HG02588 (cell line): ENCODE results near the gene SSTR3.
"Not testable (repeated sequence)": the region's sequence is repeated elsewhere in the genome, so short reads cannot be mapped to it uniquely, and the experiment has no call there.

Experiments used
- ATAC-seq: cut with Tn5 transposase; IDR thresholded peaks from one replicate; pipeline ENCODE4 v1.9.1; 2021; ENCODE audit warnings: mild to moderate bottlenecking, moderate library complexity; ENCODE audit not compliant: unreplicated experiment

SSTR3 gene

DNA sequence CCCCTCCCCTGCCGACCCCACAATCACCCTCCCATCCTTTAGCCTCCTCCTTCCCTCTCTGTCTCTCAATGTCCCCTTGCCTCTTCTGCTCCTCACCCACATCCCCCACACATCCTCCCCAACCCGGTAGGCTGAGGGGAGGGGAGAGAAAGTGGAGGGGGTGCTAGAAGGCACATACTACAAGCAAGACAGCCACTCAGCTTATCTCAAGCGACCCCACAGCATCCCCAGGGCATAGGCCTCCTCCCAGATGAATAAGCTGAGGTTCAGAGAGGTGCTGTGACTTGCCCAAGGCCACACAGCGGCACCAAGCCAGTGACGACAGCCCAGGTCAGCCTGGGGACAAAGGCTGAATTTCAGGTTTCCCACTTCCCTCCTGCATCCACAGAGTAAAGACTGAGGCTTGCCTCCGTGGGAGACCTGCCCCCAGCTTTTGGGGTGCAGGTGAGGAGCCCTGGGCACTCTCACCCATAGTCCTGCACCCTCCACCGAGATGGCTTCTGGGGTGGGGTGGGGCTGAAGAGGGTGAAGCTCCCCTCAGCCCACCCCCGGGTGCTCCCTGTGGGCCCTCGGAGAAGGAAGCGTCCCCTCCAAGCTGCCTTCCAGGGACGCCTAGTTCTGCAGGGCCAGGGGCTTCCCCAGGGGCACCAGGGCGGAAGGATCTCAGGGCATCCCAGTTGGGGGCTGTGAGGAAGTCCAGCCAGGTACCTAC is 31.3 kb upstream of the SSTR3 start:
- ATAC-seq, result peak; percentile 7

GRCh38 chr22:37242395-37242918 is 30.2 kb upstream of the SSTR3 start:
- peak; percentile 52 for ATAC-seq

GRCh38 chr22:37241351-37242142 is 29.3 kb upstream of the SSTR3 start:
- no peak for ATAC-seq

DNA sequence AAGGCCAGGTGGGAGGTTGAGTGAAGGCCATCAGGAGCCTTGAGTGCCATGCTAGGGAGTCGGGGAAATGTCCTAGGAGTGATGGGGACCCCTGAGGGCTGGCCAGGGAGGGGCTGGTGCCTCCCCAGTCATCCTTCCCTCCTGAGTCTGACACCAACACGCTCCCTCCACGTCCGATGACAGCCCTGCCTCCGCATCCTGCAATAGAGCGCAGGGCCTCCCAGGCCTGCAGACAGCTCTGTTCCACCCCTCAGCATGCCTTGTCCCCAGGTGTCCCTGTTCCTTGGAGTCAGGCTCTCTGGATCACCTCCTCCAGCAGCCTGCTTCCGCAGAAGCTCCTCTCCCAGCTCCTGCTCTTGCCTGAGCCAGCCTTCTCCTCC is 28.7 kb upstream of the SSTR3 start:
- ATAC-seq, result no peak

DNA sequence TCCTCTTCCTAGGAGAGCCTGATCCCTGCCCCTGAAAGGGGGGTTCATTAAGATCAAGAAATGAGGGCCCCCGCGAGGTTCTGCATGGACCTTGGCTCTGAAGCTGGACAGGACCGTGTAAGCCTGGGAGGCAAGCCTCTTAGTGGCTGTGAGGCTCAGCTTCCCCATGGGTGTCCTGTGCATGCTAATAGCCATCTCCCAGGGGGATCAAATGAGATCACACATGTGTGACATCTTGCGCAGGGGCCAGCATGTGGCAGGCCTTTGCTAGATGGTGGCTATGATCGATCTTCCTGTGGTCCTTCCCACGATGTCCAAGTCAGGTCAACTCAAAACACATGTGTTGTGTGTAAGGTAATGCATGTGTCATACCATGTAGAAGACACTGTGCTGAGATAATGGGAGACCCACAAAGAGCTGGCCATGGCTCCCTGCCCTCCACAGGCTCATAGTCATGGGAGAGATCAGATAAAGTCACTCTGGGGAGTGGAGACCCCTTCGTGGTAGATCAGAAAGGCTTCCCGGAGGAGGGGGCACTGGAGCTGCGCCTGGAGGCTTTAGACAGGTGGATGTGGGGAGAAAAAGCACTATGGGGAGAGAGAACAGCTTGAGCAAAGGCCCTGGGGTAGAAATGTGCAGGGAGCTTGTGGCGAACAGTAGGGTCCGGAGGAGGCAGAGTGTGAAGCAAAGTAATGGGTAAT is 28.1 kb upstream of the SSTR3 start:
- ATAC-seq, result no peak

DNA sequence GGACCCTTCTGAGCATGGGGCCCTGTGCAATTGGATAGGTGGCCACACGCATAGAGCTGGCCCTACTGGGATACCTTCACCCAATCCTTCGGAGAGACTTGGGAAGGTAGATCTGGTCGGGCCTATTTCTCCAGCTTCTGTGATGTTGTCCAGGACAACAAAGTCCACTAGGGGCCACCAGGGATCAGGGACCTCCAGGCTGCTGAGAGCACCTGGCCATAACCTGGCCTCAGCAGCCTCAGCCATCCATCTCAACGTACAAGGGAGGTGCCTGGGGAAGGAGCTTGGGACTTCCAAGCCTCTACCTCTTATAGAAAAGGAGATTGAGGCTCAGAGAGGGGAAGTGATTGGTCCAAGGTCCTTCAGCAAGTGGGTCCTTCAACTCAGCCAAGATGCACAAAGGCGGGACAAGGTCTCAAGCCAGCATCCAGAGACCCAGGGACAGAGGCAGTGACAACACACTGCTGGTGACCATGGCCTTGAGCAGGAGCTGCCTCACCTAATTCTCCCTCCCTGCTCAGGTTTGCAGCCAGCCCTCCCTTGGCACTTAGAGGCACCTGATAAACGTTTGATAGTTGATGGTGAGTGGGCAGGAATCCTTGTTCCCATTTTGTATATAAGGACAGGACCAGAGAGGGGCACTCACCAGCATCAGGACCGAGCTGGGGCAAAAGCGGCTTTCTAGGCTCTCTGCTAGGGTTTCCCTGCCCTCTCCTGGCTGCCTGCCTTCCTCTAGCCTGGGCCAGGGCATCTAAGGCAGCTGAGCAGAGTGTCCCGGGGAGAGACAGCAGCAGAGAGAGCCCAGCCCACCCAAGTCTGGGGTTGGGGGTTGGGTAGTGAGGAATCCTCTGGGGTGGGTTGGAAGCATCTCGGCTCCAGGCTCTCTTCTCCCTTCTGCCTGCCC is 27.3 kb upstream of the SSTR3 start:
- no peak for ATAC-seq

DNA sequence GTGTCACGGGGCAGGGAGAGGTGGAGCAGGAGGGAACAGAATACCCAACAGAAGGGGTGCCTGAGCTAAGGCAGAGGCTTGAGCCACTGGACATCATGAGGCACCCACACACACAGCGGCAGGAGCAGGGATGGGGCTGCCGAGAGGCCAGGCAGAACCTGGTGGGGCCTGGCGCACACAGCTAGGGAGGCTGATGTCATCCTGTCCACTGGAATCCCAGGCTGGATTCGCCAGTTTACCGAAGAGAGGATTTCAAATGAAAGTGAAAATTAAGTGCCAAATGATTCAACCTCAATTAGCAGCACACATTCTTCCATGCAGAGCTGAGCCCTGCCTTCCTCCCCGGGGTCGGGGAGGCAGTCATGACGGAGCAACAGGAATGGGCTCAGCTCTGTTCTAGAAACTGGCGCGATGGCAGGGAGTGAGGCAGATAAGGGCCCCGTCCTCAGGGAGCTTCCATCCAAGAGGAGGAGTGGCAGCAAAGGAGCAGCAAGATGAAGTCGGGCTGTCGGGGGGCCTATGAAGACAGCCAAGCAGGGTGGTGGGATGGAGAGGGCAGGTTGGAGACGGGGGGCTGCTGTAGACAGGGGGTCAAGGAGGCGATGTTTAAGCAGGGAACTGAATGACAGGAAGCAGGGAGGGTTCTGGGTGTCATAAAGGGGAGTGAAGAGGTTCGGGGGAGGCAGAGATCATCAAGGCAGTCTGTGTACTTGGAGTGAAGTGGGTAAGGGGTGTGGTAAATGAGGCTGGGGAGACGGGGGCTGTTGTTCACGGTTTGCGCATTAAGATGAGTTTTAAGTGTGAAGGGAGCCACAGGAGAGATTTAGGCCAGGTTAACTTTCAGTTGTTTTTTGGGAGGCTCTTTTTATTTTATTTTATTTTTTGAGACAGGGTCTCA is 25.3 kb upstream of the SSTR3 start:
- no peak for ATAC-seq

DNA sequence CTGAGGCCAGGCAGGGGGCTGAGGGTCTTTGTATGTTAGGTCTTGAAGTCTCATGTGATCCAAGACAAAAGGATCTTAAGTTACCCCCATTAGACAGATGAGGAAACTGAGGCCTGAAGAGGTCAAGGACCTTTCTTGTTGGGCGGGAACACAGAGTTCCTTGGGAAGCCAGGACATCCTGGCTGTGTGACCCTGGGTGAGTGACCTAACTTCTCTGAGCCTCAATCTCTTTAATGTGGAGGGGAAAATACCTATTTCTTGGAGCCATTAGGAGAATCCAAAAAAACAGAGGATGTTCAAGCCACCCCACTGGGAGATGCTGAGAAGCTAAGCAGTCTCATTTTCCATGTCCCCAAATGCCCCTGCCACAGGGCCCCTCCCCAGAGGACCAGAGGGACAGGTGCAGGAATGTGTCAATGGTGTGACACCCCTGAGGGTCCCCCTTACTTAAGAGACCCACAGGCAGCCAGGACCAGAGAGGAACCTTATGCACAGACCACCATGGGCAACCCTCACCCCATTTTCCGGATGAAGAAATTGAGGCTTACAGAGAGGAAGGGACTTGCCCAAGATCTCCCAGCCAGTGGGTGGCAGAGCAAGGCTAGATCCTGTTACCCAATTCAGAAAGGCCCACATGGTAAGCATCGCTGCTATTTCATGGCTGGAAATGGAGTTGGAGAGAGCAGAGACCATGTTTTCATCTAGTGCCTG is 23.8 kb upstream of the SSTR3 start:
- ATAC-seq, result no peak

DNA sequence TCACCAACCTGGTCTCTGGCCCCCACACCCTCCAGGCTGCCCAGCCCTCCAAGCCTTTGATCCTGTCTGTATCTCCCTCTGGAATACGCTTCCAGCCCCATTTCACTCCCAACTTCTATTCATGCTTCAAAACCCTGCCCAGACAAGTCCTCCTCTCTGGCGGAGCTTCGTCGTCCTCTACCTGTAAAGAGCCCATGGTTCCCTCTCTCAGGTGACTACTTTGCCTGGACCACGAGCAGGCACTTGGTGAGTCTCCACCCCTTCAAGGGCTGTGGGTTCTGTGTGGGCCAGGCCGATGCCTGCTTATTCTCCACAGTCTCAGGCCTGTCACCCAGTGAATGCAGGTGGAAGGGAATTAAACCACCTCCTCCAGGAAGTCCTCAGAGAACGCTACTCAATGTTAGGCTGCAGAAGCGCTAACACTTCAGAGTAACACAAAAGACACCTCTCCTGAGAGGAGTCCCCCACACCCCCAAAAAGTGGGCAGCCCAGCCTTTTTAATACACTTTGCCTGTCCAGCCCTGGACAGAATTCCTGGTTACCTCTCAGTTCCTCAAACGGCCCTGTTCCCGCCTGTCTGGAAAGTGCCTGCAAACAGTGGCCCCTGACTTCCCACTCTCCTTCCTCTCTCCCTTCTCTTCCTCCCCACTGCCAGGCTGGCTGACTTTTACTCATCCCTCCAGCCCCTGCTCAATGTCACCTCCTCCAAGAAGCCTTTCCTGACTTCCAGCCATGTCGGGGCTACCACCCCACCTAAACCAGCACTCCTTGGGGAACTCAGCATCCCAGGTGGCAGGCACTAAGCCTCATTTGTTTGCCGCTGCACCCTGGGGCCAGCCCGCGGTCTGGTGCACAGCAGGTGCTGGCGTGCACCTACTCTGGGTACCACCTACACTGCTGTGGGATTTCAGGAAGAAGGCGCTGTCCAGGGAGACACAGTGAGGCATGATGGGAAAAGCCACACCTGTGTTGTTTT is 22.7 kb upstream of the SSTR3 start:
- ATAC-seq, result no peak

- ATAC-seq, result no peak
These were observed 21.7 kb upstream of the SSTR3 start for GRCh38 chr22:37233751-37234631.

GRCh38 chr22:37233371-37233750 is 21.1 kb upstream of the SSTR3 start:
- ATAC-seq, result not testable (repeated sequence)

DNA sequence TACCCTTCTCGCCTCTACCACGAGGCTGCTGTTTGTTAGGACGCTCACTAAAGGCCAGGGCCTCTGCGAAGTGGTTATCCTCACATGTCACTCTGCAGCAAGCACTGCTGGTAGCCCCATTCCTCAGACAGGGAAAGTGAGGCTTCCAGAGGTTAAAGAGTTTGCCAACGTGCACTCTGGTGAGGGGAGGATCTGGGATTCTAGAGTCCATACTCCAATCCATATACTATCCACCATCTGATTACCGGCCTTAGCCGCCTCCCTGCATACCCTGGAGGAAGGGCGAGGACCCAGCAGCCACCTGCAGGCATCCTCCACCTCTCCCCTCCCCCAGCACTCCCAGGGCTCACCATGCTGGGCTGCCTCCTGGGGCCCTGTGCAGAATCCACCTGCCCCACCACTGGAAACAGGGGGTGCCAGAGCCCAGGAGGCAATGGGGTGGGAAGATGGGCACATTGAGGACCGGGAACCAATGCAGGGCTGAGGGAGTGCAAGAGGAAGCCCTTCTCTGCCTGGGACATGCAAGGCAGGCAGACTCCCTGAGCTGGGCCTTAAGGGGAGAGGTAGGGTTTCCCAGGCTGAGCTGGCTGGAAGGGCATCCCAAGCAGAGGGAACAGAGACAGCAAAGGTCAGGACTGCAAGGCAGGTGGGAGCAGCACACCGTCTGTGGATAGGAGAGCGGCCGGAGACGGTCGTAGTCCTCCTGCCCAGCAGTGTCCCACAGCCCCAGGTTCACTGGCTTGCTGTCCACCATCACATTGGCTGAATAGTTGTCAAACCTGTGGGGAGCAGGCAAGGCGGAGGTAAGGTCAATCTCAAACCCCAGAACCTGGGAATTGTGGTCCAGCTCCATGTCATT is 20.1 kb upstream of the SSTR3 start:
- ATAC-seq, result no peak

DNA sequence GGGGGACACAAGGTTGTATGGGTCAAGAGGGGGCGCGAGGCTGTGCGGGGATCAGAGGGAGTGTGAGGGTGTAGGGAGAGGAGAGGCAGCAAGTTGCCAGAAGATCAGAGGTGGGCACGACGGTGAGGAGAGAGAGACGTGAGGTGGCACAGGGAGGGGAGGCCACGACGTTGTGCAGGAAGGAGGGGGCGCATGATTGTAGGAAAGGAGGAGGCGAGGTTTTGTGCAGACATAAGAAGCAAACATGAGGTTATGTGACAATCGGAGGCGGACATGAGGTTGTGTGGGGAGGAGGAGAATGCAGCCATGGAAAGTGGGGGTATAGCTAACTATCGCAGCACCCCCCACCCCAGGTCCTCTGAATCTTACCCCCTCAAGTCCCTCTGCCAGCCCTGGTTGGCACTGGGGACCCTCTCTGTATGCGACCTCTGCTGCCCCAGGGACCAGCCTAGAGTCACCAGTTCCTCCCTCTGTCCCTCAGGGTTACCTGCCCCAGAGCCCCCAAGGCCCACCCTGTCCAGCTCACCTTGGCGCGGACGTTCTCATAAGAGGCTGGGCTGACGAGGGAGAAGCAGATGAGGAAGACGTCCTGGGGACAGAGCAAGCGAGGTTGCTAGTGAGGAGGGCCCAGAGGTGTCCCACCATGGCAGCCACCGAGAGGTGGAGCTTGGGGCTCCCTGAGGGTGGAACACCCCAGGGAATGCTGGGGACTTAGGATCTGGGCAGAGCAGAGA is 19.3 kb upstream of the SSTR3 start:
- no peak for ATAC-seq

DNA sequence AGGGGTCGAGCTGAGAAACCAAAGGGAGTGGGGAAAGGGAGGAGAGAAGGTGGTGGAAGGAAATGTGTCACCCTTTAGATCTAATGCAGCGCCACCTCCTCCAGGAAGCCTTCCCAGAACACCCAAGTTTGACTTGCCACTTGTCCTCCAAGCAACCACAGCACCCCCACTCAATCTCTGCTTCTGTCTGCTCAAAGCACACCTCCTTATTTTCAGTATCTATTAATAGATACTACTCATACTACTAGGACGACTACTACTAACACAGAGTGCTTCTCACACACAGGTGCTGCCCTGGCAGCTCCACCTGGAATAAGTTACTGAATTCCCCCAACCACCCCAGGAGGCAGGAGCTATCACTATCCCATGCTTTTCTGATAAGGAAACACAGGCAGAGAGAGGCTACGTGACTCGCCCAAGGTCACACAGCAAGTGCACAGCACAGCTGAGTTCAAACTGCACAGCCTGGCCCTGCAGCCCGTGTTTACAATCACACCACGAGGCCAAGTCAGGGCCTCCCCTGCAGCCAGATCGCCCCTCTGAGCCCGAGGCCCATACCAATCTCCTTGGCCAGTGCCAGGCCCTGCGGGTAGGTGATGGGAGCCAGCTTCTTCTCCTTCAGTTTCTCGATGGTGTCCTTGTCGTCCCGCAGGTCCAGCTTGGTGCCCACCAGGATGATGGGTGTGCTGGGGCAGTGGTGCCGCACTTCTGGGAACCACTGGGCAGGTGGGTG is 18.6 kb upstream of the SSTR3 start:
- no peak for ATAC-seq
